Kidney (tissue), 14 donors: ENCODE results near the gene PALLD. TPM values are rescaled to one million over a fixed set of nuclear protein-coding genes. Genes with fewer than 3 reads are reported as not detected.

ENCODE experiments used
- DNase-seq, 5 donors: peaks; one replicate each; pipeline ENCODE4 v3.0.0-alpha.2; 2013 to 2020
- FAIRE-seq: peaks from 2 replicates; lab custom pipeline; 2012; peaks lifted over from hg19 to GRCh38; lab: Jason Lieb, UNC
- H3K27ac ChIP-seq, 2 donors: one replicate each; pipeline ENCODE4 v1.7.0; 2013; ENCODE audit warnings: low read depth in 2 of 2, low read length in 2 of 2, inconsistent platforms in 1 of 2
- H3K27me3 ChIP-seq: one replicate; pipeline ENCODE4 v1.7.1; 2013; ENCODE audit warnings: low read length, inconsistent platforms; ENCODE audit not compliant: control insufficient read depth, insufficient read depth
- H3K36me3 ChIP-seq, 3 donors: one replicate each; pipeline versions ENCODE4 v1.7.0 to v1.7.1; 2013; ENCODE audit warnings: low read length in 3 of 3, control low read depth in 1 of 3, inconsistent platforms in 1 of 3; ENCODE audit not compliant: insufficient read depth in 3 of 3, control insufficient read depth in 2 of 3
- H3K4me1 ChIP-seq, 3 donors: one replicate each; pipeline versions ENCODE4 v1.7.0 to v1.7.1; 2013; ENCODE audit warnings: low read length in 3 of 3, inconsistent platforms in 1 of 3, low read depth in 1 of 3; ENCODE audit not compliant: control insufficient read depth in 2 of 3, insufficient read depth in 2 of 3
- H3K4me3 ChIP-seq, 3 donors: one replicate each; pipeline versions ENCODE4 v1.7.0 to v1.8.1; 2013; ENCODE audit warnings: low read length in 3 of 3, control low read depth in 1 of 3, inconsistent platforms in 1 of 3
- H3K9ac ChIP-seq, 3 donors: one replicate each; pipeline versions ENCODE4 v1.7.0 to v1.7.1; 2013; ENCODE audit warnings: low read length in 3 of 3, control low read depth in 1 of 3, inconsistent platforms in 1 of 3
- H3K9me3 ChIP-seq, 3 donors: one replicate each; pipeline versions ENCODE4 v1.7.0 to v1.7.1; 2013; ENCODE audit warnings: low read length in 3 of 3, control low read depth in 1 of 3, inconsistent platforms in 1 of 3; ENCODE audit not compliant: control insufficient read depth in 2 of 3, insufficient read depth in 1 of 3
- CTCF ChIP-seq: IDR thresholded peaks from 3 replicates; pipeline ENCODE4 v1.5.1; 2012; ENCODE audit warnings: mild to moderate bottlenecking, moderate library complexity, borderline replicate concordance; ENCODE audit not compliant: insufficient read depth; ENCODE audit errors: extremely low read depth
- intact Hi-C: fragments of 100-400 bp; cut with DNase I; formaldehyde crosslinking; loops from one replicate; pipeline ENCODE4 v1.11.1; 2022
- polyA plus RNA-seq: library from polyadenylated mRNA; stranded (reverse); fragments of 350-450 nt; fragmentation: Illumina TruSeq; extraction: RNeasy Lipid Tissue Mini Kit (QIAGEN cat#74804); gene quantifications from one replicate; pipeline ENCODE4 v1.2.3, GENCODE V29; 2014; ENCODE audit warnings: low read depth, low replicate concordance; ENCODE audit not compliant: insufficient read depth
- total RNA-seq: library from RNA; stranded (reverse); fragmentation: NEBNext Ultra II Directional; extraction: Animal tissue kit (Norgen Biotek cat#: 25700); gene quantifications from one replicate; pipeline ENCODE4 v1.2.1, GENCODE V29; 2021
- donor health status: control.
- donor health status: control.
- donor health status: control.
- donor health status: control.
- donor health status: control.
- donor health status: DM: yes; HTN: yes; CAD: no.
- donor health status: Normal renal cell carcinoma (clear cell type).

The PALLD gene
- total and polyA plus RNA-seq, 2 donors from 2014 or later, result 43.4 to 120 TPM

- TF ChIP-seq CTCF, result no peak
- Histone ChIP-seq H3K4me3 (no peak overlapping the region), H3K36me3 (no peaks in the 10 kb centered on the region), H3K9ac (no peak overlapping the region), H3K27me3 (no peaks in the 10 kb centered on the region), H3K4me1 (peaks cover 0 to 11% (median 3%) of the 10 kb centered on the region in 3 donors), H3K27ac (no peak overlapping the region), H3K9me3 (no peaks in the 10 kb centered on the region)
- no peak for DNase-seq
- intact Hi-C loops, result no loop called here
- FAIRE-seq, result peak; percentile 45
These were observed 298.5 kb downstream of the PALLD start for GRCh38 chr4:168795346-168795745.

- no peaks in the 10 kb centered on the region for H3K36me3 ChIP-seq
- TF ChIP-seq CTCF, result no peak
- H3K9ac ChIP-seq, result no peak overlapping the region
- intact Hi-C loops, result no loop called here
- no peaks in the 10 kb centered on the region for H3K27me3 ChIP-seq
- no peak overlapping the region for H3K4me3 ChIP-seq
- H3K9me3 ChIP-seq, result no peaks in the 10 kb centered on the region
- DNase-seq (no peak), FAIRE-seq (peak; percentile 23)
- H3K4me1 ChIP-seq, result peaks cover 0 to 11% (median 3%) of the 10 kb centered on the region in 3 donors
- H3K27ac ChIP-seq, result peak overlapping the region; percentile 18 to 54
These were observed 299.7 kb downstream of the PALLD start for GRCh38 chr4:168796362-168797106.

GRCh38 chr4:168797194-168797593 lies 300.3 kb downstream of the PALLD start:
- DNase-seq (no peak), FAIRE-seq (no peak)
- H3K9ac ChIP-seq, result no peak overlapping the region
- H3K27me3 ChIP-seq, result no peaks in the 10 kb centered on the region
- intact Hi-C loops, result no loop called here
- H3K36me3 ChIP-seq, result no peaks in the 10 kb centered on the region
- H3K4me3 ChIP-seq, result no peak overlapping the region
- no peaks in the 10 kb centered on the region for H3K9me3 ChIP-seq
- TF ChIP-seq CTCF, result no peak
- peak overlapping the region in 1 of 2 donors; percentile 18 for H3K27ac ChIP-seq
- peaks cover 0 to 11% (median 3%) of the 10 kb centered on the region in 3 donors for H3K4me1 ChIP-seq
